GM21619 (cell line): Measurements from ENCODE around the gene FXYD3.
"Not testable (repeated sequence)": the region's sequence is repeated elsewhere in the genome, so short reads cannot be mapped to it uniquely, and the experiment has no call there.

Experiments
- ATAC-seq: cut with Tn5 transposase; IDR thresholded peaks from one replicate; pipeline ENCODE4 v1.9.1; 2021; ENCODE audit not compliant: unreplicated experiment

Gene FXYD3

GRCh38 chr19:35140962-35141836 is 25.6 kb downstream of the FXYD3 start:
- peak; percentile 56 for ATAC-seq

- ATAC-seq, result no peak
These were observed 26.4 kb downstream of the FXYD3 start for GRCh38 chr19:35141837-35142605.

DNA sequence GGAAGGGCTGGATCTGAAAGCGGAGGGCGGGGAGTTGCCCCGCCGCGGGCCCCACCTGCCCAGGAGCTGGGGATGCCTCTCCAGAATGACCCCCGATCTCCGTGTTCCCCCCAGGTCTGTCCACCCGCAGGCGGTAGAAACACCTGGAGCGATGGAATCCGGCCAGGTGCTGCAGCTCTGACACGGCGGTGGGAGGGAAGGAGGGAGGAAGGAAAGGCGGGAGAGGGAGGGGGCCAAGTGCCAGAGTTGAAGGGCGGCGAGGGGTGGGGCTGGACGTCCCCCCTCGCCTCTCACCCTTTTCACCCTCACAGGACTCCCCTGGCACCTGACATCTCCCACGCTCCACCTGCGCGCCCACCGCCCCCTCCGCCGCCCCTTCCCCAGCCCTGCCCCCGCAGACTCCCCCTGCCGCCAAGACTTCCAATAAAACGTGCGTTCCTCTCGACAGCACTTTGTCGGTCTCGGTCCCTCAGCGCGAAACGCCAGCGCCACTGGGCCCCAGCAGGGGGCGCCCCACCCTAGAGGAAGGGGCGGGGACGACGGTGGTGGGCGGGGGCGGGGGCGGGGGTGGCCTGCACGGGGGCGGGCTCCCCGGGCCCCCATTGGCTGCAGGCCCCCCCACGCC is 27.1 kb downstream of the FXYD3 start:
- ATAC-seq, result no peak

DNA sequence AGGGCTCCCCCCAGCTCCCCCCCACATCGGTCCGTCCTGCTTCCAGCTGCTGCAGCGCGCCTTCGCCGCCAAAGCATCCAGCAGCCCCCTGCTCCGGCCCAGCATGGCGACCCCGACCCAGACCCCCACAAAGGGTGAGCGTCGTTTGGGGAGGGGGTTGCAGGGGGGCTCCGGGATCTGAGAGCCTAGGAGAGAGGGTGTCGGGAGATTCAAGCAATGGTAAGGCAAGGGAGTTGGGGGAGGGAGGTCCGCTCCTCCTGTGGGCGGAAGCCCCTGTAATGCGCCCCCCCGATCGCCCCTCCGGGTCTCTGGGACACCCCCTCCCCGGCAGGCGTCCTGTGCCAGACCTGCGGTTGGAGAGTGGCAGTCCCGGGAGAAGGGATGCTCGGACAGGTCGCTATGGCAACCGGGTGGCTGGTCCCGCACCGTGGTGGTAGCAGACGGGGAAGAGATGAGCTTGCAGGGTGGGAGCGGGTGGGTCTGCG is 27.6 kb downstream of the FXYD3 start, which contains the start of gene FXYD7:
TSS of gene FXYD7 (plus strand) at position 25 of the 485 bp plus-strand sequence. CDS start at position 104, 79 bp downstream.
- ATAC-seq, result no peak

DNA sequence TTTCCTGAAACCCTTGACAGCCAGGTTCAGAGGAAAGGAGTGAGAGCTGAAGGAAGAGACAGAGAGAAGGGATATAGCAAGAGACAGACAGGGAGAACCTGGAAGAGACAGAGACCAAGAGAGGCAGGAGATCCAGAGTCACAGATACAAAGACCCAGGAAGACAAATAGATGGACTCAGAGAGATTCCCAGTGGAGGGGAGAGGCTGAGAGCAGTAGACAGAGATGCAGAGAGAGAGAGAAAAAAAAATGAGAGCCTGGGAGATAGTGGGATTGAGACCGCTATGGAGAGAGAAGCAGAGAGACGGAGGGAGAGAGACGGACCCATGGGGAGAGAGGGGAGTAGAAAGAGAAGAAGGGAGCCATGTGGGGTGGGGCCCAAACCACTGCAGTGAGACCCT is 28.2 kb downstream of the FXYD3 start:
- ATAC-seq, result no peak

DNA sequence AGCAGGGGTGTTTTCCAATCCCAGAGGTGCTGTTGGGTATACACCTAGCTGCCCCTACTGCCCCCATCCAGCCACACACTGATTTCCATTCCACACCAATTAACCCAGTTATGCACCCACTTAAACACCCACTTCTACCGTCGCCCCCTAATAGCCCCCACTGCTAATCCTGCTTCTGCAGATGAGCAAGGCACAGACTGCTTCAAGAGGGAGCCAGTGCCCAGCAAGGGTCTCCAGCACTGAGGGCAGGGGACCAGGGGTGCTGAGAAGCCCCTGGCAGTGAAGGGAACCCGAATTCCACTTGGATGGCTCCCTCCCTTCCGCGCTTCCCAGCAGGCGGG is 28.6 kb downstream of the FXYD3 start:
- ATAC-seq, result no peak

GRCh38 chr19:35144600-35145436 is 29.2 kb downstream of the FXYD3 start:
- ATAC-seq, result no peak

GRCh38 chr19:35146746-35147459 is 31.3 kb downstream of the FXYD3 start:
- no peak for ATAC-seq

GRCh38 chr19:35149463-35149862 is 33.8 kb downstream of the FXYD3 start:
- ATAC-seq, result no peak

- no peak for ATAC-seq
These were observed 34.8 kb downstream of the FXYD3 start for GRCh38 chr19:35150445-35150844.

DNA sequence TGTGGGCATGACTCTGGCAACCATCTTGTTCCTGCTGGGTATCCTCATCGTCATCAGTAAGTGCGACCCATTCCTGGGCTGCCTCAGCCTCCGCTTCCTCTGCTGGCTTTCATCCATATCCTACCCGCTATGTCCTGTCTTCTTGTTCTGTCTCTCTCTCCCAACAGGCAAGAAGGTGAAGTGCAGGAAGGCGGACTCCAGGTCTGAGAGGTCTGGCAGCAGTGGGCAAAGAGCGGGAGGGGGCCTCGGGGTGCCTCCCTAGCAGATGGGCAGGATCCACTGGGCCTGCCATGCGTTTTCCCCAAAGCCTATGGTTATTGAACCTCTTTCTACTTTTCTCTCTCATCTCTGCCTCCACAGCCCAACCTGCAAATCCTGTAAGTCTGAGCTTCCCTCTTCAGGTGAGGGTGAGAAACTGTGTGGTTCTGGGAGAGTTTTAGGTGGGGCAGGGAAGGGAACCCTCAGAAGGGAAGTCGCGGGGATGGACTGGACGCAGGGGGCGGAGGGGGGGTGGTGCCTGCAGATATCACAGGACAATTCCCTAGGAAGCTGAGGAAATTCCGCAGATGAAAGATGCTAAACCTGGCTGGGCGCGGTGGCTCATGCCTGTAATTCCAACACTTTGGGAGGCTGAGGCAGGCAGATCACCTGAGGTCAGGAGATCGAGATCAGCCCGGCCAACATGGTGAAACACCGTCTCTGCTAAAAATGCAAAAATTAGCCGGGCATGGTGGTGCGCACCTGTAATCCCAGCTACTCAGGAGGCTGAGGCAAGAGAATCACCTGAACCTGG is 35.8 kb downstream of the FXYD3 start:
- ATAC-seq, result no peak

DNA sequence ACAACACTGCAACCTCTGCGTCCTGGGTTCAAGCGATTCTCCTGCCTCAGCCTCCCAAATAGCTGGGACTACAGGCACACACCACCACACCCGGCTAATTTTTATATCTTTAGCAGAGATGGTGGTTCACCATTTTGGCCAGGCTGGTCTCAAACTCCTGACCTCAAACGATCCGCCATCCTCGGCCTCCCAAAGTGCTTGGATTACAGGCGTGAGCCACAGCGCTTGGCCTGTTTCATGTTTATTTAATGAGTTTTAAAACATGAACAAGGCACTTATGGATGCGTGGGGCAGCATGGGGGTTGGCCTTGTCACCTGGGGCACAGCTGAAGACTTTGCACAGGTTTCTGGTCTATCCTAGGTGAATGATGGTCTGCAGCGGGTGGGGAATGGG is 37.5 kb downstream of the FXYD3 start:
- not testable (repeated sequence) for ATAC-seq

- ATAC-seq, result no peak
These were observed 38.3 kb downstream of the FXYD3 start for GRCh38 chr19:35153701-35154524.

- ATAC-seq, result no peak
These were observed 39.1 kb downstream of the FXYD3 start, which contains the start of gene FXYD5 for GRCh38 chr19:35154525-35155406. FXYD5 (plus strand) TSS chr19:35154735; CDS start chr19:35155551, 816 bp downstream.

DNA sequence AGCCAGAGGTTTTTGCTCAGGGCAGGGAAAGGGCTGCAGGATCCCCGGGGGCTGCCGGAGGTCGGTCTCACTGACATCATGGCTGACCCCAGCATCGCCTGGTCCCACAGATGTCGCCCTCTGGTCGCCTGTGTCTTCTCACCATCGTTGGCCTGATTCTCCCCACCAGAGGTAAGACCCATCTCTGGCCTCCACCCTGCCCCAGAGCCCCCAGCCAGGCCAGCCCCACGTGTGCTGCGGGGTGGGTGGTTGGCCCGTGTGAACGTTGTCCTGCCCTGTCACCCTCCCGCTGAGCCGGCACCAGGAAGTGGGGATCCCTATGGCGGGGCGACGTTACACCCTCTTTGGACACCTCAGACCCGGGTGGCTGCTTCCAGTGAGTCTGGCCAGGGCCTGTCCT is 39.8 kb downstream of the FXYD3 start:
- no peak for ATAC-seq

DNA sequence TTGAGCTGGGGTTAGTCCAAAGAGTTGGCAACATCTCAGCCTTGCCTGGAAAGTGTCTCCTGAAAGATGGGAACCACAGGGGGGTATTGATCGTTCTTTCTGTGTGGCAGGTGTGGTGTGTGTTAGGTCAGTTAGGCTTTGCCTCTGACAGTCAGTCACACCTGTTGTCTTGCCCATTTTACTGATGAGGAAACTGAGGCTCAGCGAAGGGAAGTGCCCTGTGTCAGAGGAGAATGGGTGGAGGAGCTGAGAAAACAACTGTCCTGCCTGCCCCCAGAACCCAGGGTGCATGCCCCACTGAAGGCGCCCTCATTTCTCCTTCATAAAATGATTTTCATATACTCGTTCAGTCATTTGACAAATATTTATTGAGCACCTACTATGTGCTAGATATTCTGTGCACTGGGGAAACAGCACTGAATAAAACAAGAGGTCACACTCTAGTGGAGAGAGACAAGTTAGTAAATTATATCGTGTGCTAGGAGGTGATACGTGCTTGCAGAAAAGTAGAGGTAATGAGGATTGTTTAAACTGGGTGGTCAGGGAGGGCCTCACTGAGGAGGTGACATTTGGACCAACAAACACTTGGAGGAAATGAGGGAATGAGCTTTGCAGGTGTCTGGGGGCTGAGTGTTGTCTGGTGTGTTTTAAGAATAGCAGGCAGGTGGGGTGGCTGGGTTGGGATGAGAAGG is 40.5 kb downstream of the FXYD3 start:
- no peak for ATAC-seq

DNA sequence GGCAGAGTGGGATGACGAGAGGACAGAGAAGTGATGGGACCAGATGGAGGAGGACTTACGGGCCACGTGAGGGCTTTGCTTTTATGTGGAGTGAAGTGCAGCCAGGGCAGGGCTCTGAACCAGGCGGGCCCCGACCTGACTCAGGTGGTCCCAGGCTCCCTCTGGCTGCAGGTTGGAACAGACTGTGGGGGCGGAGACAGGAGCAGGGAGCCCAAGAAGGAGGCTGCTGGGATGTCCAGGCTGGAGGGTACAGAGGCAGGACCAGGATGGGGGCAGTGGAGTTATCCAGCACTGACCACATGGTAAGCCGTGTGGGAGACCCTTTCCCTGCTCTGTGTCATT is 41.0 kb downstream of the FXYD3 start:
- no peak for ATAC-seq
